Upper lobe of right lung (tissue), 1 donor: ENCODE results near the gene ZBTB40. TPM values are rescaled to one million over a fixed set of nuclear protein-coding genes. Genes with fewer than 3 reads are reported as not detected.

ENCODE experiments used
- ATAC-seq: fragments of 200-7000 bp; cut with Tn5 transposase; one replicate; pipeline ENCODE4 v1.9.1; 2020; ENCODE audit warnings: mild to moderate bottlenecking, moderate library complexity
- DNase-seq: peaks from one replicate; pipeline ENCODE4 v3.0.0-alpha.2; 2020
- H3K27ac ChIP-seq: fragments of 200-600 bp; one replicate; pipeline ENCODE4 v1.8.0; 2022
- H3K27me3 ChIP-seq: fragments of 200-600 bp; one replicate; pipeline ENCODE4 v1.8.0; 2022; ENCODE audit warnings: mild to moderate bottlenecking
- H3K36me3 ChIP-seq: fragments of 200-600 bp; one replicate; pipeline ENCODE4 v1.8.0; 2022
- H3K4me1 ChIP-seq: fragments of 200-600 bp; one replicate; pipeline ENCODE4 v1.8.0; 2022
- H3K4me3 ChIP-seq: fragments of 200-600 bp; one replicate; pipeline ENCODE4 v1.8.0; 2022; ENCODE audit warnings: mild to moderate bottlenecking
- H3K9me3 ChIP-seq: fragments of 200-600 bp; one replicate; pipeline ENCODE4 v1.8.0; 2022
- CTCF ChIP-seq: fragments of 200-600 bp; IDR thresholded peaks from one replicate; pipeline ENCODE4 v1.8.0; 2022; ENCODE audit warnings: antibody characterized with exemption
- intact Hi-C: fragments of 100-400 bp; cut with DNase I; formaldehyde crosslinking; loops from one replicate; pipeline ENCODE4 v1.11.0; 2022
- total RNA-seq: library from RNA; stranded (reverse); fragmentation: NEBNext Ultra II Directional; extraction: Animal tissue kit (Norgen Biotek cat#: 25700); gene quantifications from one replicate; pipeline ENCODE4 v1.2.1, GENCODE V29; 2021
- donor health status: DM: no; HTN: yes; CAD: no; lungs with severe emphysema.

ZBTB40 gene
- total RNA-seq, 1 donor from 2014 or later = 24.9 TPM

DNA sequence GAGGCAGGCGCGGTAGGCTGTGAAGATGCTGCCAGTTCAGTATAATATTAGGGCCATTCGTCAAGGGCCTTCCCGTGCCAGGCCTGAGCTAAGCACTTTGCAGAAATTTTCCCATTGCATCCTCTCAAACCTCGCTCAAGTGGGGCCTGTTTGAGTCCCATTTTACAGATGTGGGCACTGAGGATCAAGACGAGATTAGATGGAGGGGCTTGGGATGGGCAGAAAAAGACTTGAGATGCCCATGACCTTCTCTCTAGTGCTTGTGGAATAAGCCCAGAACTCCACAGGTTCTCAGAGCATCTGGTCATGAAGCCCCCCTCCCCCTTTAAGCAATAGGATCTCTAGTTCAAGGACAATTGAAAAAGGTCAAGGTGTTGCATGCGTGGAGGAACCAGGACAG lies 121.6 kb downstream of the ZBTB40 start:
- DNase-seq = no peak

DNA sequence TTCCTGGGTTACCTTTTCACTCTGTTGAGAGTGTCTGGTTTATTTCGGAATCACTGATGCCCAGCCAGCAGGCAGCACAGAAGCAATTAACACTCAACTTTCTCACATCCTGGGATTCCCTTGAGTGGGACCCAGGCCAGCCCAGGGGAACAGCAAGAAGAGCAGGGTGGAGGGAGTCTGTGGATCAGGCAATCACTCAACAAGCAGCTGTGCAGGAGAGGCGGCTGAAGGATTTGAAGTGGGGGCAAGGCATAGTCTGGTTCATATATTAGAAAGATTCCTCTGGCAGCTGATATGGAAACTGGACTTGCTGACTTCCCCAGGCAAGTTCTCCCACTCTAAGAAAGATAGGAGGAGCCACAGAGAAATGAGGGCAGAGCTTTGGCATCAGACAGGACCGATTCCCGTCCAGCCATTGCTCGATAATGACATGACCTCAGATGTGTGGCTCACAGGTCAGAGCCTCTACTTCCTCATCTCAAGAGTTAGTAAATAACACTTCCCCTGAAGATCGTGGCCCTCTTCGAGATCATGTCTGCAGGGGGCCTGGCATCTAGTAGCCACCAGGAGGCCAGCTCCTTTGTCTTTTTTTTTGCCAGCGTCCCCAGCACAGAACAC lies 124.0 kb downstream of the ZBTB40 start:
- H3K4me1 ChIP-seq = no peaks in the 10 kb centered on the region
- H3K9me3 ChIP-seq = no peaks in the 10 kb centered on the region
- no peaks in the 10 kb centered on the region for H3K27me3 ChIP-seq
- H3K27ac ChIP-seq = no peak overlapping the region
- intact Hi-C loops = no loop called here
- DNase-seq (no peak), ATAC-seq (peak; percentile 38)
- no peak for TF ChIP-seq CTCF
- H3K4me3 ChIP-seq = no peak overlapping the region
- H3K36me3 ChIP-seq = no peaks in the 10 kb centered on the region

More for the DNA sequence above, 121.6 kb downstream of the ZBTB40 start:
- Histone ChIP-seq H3K9me3 (no peaks in the 10 kb centered on the region), H3K27ac (no peak overlapping the region), H3K36me3 (no peaks in the 10 kb centered on the region), H3K4me3 (no peak overlapping the region), H3K4me1 (no peaks in the 10 kb centered on the region), H3K27me3 (no peaks in the 10 kb centered on the region)
- TF ChIP-seq CTCF = no peak
- intact Hi-C loops = no loop called here
- no peak for ATAC-seq

- ATAC-seq (no peak), DNase-seq (no peak)
- no peak overlapping the region for H3K27ac ChIP-seq
- no peak overlapping the region for H3K4me3 ChIP-seq
- intact Hi-C loops = no loop called here
- H3K4me1 ChIP-seq = no peaks in the 10 kb centered on the region
- TF ChIP-seq CTCF = no peak
- H3K27me3 ChIP-seq = no peaks in the 10 kb centered on the region
- H3K36me3 ChIP-seq = no peaks in the 10 kb centered on the region
- H3K9me3 ChIP-seq = no peaks in the 10 kb centered on the region
These were observed 124.5 kb downstream of the ZBTB40 start for GRCh38 chr1:22576150-22576544.

- TF ChIP-seq CTCF = no peak
- ATAC-seq (no peak), DNase-seq (no peak)
- H3K4me1 ChIP-seq = no peaks in the 10 kb centered on the region
- H3K9me3 ChIP-seq = no peaks in the 10 kb centered on the region
- H3K27me3 ChIP-seq = no peaks in the 10 kb centered on the region
- no peak overlapping the region for H3K27ac ChIP-seq
- no peak overlapping the region for H3K4me3 ChIP-seq
- no peaks in the 10 kb centered on the region for H3K36me3 ChIP-seq
- intact Hi-C loops = no loop called here
These were observed 125.0 kb downstream of the ZBTB40 start for GRCh38 chr1:22576617-22577016.

DNA sequence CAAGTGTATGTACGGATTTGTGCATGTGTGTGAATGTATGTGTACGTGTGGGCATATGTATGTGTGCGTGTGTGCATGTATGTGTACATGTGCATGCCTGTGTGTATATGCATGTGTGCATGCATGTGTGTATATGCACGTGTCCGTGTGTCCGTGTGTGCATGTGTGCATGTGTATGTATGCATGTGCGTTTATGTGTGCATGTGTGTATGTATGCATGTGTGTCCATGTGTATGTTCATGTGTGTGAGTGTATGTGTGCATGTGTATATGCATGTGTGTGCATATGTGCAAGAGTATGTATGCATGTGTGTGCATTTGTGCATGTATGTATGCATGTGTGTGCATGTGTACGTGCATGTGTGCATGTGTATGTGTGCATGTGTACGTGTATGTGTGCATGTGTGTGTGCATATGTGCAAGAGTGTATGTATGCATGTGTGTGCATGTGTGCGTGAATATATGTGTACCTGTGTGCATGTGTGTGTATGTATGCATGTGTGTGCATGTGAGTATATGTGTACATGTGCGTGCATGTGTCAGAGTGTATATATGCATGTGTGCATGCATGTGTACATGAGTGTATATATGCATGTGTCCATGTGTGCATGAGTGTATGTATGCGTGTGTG lies 127.2 kb downstream of the ZBTB40 start:
- H3K4me3 ChIP-seq = no peak overlapping the region
- H3K27me3 ChIP-seq = no peaks in the 10 kb centered on the region
- intact Hi-C loops = no loop called here
- DNase-seq = no peak
- no peak for TF ChIP-seq CTCF
- no peaks in the 10 kb centered on the region for H3K36me3 ChIP-seq
- H3K9me3 ChIP-seq = no peaks in the 10 kb centered on the region
- H3K4me1 ChIP-seq = peaks cover 4% of the 10 kb centered on the region
- H3K27ac ChIP-seq = no peak overlapping the region
- ATAC-seq = no peak
